GM18502 (cell line): ENCODE data around the gene DEPDC4.
A peak's percentile ranks its signal among the peaks of the same experiment; 100 is the strongest.
"Not testable (repeated sequence)": the region's sequence is repeated elsewhere in the genome, so short reads cannot be mapped to it uniquely, and the experiment has no call there.

Source experiments
- ATAC-seq: cut with Tn5 transposase; IDR thresholded peaks from one replicate; pipeline ENCODE4 v1.9.1; 2021; ENCODE audit warnings: mild to moderate bottlenecking; ENCODE audit not compliant: unreplicated experiment, poor library complexity

Gene DEPDC4

DNA sequence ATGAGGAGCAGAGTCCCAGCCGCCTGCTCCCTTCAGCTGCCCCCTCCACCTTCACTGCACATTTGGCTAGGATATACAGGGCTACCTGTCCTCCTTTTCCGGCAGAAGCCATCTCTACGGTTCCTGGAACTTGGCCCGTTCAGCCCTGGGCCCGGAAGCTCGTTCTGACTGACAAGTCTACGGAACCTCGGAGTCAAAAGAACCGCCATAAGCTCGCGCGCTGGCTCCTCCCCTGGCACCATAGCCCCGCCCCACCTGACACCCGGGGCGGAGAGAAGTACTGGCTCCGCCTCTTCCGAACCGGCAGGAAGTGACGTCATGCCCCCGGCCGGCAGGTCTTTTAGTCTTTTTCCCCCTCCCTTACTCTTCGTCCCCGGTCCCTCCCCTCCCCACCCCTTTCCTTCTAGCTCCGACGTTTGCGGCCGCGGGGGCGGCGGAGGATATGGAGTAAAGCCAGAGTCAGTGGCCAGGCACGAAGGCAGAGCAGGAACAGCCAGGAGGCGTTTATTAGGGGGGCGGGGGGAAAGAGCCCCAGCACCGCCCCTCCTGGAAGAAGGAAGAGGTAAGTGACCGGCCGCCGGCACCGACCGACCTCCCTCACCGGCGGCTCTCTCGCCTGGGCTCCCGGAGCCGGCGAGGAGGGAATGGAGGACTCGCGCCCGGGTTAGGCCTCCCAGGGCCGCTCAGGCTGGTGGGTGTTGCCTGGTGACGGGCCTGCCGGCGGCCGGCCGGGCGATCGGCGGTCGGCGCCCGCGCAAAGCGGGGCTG, at the start of gene DEPDC4, which contains the start of gene SCYL2:
TSS of gene DEPDC4 (minus strand) at position 245 of the 768 bp plus-strand sequence. CDS start at position 242, 3 bp downstream.
TSS of gene SCYL2 (plus strand) at position 343 of the 768 bp plus-strand sequence. CDS start 15,794 bp downstream, outside the sequence.
- peak; percentile 91 for ATAC-seq

DNA sequence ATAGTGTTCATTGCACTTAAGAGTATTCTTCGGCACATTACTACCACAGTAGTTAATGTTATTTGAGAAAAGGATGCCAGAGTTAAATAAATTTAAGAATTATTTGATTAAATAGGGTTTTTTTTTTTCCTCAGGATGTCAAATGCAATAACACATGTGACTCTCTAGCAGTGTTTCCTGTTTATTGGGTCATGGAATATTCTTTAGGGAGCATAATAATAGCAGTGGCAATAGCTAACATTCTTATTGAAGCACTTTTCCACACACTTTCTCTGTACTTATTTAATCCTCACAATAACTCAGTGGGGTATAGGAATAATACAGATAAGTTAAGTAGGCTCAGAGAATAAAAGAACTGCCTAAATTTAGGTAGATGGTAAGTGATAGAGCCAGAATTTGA, 44.4 kb upstream of the DEPDC4 start:
- ATAC-seq: no peak

DNA sequence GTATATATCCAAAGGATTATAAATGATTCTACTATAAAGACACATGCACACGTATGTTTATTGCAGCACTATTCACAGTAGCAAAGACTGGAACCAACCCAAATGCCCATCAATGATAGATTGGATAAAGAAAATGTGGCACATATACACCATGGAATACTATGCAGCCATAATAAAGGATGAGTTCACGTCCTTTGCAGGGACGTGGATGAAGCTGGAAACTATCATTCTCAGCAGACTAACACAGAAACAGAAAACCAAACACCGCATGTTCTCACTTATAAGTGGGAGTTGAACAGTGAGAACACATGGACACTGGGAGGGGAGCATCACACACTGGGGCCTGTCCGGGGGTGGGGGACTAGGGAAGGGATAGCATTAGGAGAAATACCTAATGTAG, 41.3 kb upstream of the DEPDC4 start:
- not testable (repeated sequence) for ATAC-seq

DNA sequence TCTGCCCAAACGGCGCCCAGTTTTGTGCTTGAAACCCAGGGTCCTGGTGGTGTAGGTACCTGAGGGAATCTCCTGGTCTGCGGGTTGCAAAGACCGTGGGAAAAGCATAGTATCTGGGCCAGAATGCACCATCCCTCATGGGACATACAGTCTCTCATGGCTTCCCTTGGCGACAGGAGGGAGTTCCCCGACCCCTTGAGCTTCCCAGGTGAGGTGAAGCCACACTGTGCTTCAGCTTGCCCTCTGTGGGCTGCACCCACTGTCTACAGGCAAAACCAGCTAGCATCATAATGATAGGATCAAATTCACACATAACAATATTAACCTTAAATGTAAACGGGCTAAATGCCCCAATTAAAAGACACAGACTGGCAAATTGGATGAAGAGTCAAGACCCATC, 37.5 kb upstream of the DEPDC4 start:
- ATAC-seq: not testable (repeated sequence)

DNA sequence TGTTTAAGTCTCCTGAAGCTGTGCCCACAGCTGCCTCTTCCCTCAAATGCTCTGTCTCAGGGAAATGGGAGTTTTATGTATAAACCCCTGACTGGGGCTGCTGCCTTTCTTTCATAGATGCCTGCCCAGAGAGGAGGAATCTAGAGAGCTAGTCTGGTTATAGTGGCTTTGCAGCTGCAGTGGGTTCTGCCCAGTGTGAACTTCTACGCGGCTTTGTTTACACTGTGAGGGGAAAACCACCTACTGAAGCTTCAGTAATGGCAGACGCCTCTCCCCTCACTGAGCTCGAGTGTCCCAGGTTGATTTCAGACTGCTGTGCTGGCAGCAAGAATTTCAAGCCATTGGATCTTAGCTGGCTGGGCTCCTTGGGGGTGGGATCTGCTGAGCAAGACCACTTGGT, 37.0 kb upstream of the DEPDC4 start:
- ATAC-seq: no peak

DNA sequence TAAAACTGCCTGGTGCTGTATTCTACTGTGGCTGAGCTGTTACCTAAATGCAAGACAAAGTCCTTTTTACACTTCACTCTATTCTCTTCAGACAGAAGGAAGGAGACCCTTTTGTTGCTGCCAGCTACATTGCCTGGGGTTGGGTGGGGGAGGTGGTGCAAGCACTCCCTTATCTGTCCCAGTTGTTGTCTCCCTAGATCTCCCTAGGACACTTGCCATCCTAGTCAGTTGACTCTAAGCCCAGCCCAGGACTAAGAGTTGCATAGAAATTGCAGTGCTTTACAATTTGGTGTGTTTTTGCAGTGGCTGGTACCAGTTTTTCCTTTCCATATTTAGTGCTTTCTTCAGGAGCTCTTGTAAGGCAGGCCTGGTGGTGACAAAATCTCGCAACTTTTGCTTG, 35.2 kb upstream of the DEPDC4 start:
- ATAC-seq: no peak

DNA sequence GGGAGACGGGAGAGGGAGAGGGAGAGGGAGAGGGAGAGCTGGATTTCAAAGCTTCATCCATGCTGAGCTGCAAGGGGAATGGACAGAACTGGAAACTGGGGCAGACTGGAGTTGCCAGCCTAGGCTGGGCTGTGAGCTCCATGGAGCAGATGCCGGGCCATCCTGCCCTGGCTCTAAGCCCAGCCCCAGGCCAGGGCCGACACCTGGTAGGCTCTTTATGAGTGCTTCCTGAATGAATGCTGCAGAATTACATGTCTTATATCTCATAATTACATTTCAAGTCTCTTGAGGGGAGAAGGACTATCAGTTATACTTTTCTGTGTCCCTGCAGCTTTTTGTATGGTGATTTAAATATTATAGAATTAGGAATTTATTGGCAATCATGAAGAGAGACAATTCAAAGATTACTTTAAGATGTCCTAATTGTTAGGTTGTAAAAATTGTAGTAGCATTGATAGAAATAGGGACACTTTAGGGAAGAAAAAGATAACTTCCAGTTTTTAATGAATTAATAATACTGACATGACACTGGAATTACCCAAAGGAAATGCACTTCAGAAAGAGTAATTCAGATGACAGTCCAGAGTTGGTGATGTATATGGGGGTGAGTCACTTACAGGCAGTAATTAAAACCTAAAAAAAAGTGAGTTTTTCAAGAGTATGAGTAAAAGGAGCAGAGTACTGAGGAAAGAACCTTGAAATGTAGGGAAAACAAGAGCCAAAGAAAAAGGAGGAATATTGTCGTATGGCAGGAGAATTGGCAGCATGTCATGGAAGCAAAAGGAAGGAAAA, 29.1 kb upstream of the DEPDC4 start:
- no peak for ATAC-seq

DNA sequence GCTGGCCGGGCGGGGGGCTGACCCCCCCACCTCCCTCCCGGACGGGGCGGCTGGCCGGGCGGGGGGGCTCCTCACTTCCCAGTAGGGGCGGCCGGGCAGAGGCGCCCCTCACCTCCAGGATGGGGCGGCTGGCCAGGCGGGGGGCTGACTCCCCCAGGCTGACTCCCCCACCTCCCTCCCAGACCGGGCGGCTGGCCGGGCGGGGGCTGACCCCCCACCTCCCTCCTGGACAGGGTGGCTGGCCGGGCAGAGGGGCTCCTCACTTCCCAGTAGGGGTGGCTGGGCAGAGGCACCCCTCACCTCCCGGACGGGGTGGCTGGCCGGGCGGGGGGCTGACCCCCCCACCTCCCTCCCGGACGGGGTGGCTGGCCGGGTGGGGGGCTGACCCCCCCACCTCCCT, 27.5 kb upstream of the DEPDC4 start:
- not testable (repeated sequence) for ATAC-seq

DNA sequence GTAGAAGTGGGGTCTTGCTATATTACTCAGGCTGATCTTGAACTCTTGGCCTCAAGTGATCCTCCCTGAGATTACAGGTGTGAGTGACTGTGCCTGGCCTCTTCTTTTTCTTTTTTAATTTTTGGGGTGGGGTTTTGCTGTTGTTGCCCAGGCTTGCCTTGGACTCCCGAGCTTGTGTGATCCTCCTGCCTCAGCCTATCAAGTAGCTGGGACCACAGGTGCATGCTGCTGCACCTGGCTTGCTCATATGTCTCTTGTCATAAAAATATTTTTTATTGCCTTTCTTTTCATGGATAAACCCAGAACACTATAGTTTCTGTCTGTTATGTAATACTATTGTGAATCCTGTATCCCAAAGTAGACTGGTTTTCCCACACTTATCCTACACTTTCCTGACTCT, 26.1 kb upstream of the DEPDC4 start:
- ATAC-seq: no peak

DNA sequence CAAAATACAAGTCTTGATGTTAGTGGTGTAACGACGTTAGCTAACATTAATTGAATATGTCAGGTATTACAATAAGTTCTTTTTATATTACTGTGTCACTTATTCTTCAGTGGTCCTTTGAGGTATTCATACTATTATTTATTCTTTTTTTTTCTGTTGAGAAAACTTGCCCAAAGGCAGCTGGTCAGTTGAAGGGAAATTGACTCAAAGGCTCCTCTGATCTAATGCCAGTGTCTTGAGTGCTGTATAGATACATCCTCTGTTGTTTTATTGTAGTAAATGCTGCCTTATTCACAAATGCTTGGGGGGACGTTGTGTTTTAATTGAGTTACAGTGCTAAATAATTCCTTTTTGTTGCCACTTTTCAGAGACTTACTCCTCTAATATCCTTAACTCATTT, 23.1 kb upstream of the DEPDC4 start:
- ATAC-seq: no peak

DNA sequence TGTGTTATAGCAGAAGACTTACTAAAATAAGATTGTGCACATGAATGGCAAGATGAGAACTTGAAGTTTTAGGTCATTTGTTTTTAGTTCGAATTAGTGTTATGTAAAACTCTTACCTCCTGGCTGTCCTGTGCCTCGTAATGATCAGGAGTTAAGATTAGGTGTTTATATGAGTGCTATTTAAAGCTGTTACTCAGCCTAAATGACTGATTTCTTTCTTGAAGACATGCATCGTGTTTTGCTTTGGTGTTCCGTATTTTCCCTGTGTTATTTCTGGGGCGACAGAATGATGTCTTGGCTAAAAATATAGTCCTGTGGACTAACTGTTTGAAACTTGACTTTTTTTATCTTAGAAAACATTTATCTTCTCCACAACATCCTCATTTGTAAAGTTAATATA, 22.2 kb upstream of the DEPDC4 start:
- ATAC-seq: no peak

DNA sequence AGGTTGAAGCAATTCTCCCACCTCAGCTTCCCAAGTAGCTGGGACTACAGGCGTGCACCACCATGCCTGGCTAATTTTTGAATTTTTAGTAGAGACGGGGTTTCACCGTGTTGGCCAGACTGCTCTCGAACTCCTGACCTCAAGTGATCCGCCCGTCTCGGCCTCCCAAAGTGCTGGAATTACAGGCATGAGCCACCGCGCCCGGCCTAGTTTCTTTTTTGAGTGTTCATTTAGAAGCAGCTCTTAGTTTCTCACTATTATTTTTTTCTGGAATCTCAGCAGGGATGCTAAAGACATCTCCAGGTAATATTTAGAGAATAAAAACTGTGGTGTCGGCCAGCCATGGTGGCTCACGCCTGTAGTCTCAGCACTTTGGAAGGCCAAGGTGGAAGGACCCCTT, 17.7 kb upstream of the DEPDC4 start:
- ATAC-seq: not testable (repeated sequence)

DNA sequence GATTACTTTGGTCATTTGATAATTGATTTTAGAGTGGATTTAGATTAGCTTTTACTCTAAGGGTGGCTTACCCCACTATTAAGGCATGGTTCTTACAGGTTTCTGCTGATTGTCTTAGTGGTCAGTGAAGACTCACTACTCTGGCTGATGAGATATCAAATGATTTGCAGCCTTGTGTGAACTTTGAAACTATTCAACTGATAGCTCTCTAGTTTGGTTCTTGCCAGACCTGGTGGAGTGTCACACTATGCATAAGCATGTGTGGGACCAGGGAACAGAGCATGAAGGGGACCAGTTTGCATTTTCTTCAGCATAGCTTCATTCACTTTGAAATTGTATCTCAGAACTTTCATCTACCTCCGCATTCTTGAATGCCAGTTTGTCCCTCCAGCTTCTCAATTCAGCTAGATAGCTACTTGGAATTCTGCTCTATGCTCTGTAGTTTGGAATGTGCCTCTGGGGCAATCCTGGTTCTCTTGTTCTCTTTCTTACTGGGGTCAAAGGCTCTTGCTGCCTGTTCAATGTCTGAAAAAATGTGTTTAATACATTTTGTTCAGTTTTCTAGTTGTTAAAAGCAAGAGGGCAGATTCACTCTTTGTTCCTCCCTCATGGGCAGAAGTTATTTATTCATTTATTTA, 12.8 kb upstream of the DEPDC4 start:
- no peak for ATAC-seq

DNA sequence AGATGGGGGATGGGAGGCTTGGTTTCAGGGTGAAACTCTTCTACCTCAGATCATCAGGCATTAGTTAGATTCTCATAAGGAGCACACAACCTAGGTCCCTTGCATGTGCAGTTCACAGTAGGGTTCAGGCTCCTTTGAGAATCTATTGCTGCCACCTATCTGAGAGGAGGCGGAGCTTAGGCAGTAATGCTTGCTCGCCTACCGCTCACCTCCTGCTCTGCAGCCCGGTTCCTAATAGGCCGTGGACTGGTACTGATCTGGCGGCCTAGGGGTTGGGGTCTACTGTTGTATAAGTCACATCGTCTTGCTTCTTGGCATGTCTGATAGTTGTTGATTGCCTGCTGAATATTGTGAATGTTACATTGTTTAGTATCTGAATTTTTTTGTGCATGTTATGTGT, 12.3 kb upstream of the DEPDC4 start:
- ATAC-seq: no peak

DNA sequence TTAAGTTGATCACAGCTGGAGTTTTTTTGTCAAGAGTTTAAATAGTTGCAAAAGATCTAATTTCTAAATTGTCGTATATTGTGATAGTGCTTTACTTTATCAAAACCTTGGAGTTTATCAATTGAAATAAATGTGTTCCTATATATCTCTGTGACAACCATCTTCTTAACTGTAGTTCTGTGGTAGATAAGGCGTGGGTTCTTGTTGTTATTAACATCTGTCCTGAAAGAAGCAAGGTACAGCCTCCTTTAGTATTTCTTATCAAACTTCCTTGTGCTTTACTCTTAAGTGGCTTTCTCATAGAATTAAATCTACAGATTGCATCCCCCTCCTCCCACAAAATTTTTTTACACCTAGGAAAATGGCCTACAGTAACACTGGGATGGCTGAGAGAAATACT, 7.4 kb upstream of the DEPDC4 start:
- no peak for ATAC-seq

DNA sequence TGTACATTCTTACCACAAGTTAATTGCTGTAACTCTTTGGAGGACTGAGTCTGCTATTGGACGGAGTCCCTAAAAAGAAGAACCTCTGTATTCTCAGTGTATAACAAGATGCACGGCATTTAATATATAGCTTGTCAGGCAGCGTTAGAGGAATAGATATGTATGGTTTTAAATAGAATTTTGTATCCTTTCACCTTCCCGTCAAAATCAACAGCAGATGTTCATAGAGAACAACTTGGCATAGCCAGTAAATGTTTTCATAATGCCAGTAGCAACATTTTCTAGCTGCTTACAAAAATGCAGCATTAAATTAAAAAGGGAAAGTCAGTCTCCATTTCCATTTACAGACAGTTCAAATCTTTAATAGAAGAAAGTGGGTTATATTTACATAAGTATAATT, 6.9 kb upstream of the DEPDC4 start:
- no peak for ATAC-seq

DNA sequence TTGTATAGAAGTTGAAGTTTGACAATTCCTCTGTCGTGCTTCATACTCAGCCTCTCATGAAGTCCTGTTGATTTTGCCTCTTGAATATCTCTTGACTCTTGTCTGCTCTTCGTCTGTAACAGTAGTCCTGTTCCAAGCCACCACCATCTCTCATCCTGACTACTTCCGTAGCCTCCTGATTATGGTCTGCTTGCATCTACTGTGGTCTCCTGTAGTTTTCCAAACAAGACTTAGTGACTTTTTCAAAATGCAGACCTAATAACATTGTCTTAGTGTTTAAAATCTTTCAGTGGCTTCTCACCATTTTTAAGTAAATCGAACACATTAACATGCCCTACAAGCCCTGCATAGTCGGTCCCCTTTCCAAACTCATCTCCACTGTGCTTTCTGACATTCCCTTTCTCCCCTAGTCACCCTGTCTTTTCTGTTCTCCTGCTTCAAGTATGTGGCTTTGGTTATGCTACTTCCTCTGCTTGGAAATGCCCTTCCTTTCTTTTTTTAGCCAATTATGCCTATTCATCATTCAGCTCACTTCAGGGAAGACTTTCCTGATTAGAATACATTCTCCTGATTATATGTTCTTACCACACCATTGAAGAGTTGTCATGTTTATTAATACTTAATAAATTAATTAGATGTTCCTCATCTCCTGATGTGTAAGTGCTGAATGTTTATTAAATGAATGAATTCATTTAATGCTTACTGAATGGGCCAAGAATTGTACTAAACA, 2.1 kb upstream of the DEPDC4 start:
- no peak for ATAC-seq

DNA sequence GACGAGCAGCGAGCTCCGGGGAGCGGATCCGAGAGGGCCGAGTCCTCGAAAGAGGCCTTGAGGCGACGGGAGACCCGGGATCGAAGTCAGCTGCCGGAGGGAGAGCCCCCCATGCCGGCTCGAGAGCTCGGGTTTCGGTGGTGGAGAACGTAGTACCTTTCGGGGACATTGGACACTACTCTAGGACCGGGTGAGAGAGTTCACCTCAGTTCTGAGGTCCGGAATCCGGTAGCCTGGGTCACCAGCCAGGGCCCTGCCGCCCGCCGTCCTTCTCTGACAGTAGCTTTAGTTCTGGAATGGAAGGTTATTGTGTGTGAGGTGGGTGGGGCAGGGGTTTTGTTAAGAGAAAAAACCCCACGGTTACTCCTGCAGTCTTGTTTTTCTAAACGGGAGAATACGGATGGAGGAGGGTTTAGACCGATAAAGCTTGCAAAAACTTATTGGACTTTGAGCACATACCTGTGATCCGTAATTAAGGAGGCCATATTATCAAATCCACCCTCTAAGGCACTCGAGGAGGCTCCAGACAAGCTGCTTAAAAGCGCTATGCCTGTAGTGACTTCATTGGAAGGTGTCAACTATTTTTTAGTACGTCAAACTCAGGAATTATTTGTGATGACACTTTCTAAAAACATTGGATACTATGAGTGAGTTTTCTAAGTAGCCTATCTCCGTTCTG, 863 bp upstream of the DEPDC4 start:
- peak; percentile 4 for ATAC-seq

DNA sequence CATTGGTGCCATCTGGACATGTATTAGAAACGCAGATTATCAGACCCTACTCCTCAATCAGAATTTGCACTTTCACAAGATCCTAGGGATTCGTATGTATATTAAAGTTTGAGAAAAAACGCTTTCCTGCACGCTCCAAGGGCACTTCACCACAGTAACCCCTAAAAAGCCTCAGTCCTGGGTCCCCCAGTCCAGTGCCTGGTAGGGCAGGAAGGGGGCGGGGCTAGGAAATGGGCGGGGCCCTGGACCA, 369 bp downstream of the DEPDC4 start:
- peak; percentile 85 for ATAC-seq
